ENCODE results near the gene TPPP3. TPM values are rescaled to one million over a fixed set of nuclear protein-coding genes. Genes with fewer than 3 reads are reported as not detected.

The TPPP3 gene
- total and polyA plus RNA-seq, 2 donors (not counting 1 experiment from before 2014, with no cell fraction given): 0.31 TPM; not detected in 1

GRCh38 chr16:67423015-67423414 is 29.7 kb upstream of the TPPP3 start:
- no peaks in the 10 kb centered on the region for H3K9me3 ChIP-seq (ENCODE audit: control extremely low read depth in 1 of 3, control insufficient read depth in 2 of 3, insufficient read depth in 1 of 3, low read length in 2 of 3)
- H3K79me2 ChIP-seq (ENCODE audit: control insufficient read depth, insufficient read depth, low read length): no peaks in the 10 kb centered on the region
- intact Hi-C loops (cut with micrococcal nuclease): no loop called here
- WGBS (ENCODE audit: insufficient coverage): 95% methylated on average over 3 of the region's 5 CpGs
- H3K4me3 Mint-ChIP-seq: no peak overlapping the region
- ChIA-PET POLR2A (no interaction called here), CTCF (no interaction called here)
- H3K4me1 ChIP-seq (ENCODE audit: control insufficient read depth in 2 of 2, insufficient read depth in 2 of 2, low read length in 2 of 2): peaks cover 0 to under 1% of the 10 kb centered on the region in 2 donors
- no peaks in the 10 kb centered on the region for H3K36me3 ChIP-seq (replicated peaks in 1 of 2; ENCODE audit: control extremely low read depth in 1 of 2, control insufficient read depth in 1 of 2, extremely low read depth in 1 of 2, insufficient read depth in 2 of 2, low read length in 1 of 2)
- H2AFZ ChIP-seq (ENCODE audit: insufficient read depth, low read depth, low read length, poor library complexity, severe bottlenecking): no peak overlapping the region
- no peak for TF ChIP-seq CTCF (IDR thresholded peaks at IDR 0.05)
- no peak for TF ChIP-seq EZH2 (IDR thresholded peaks at IDR 0.05; ENCODE audit: borderline replicate concordance, insufficient read depth, low read depth, low read length, poor library complexity, severe bottlenecking)
- no peak overlapping the region for H3K27ac ChIP-seq (ENCODE audit: low read length in 2 of 2)
- no peak overlapping the region for H3K4me2 ChIP-seq (replicated peaks; ENCODE audit: low read depth, low read length, poor library complexity, severe bottlenecking)
- no peaks in the 10 kb centered on the region for H3K9me3 Mint-ChIP-seq (ENCODE audit: insufficient read depth)
- H3K9ac ChIP-seq (ENCODE audit: low read length): no peak overlapping the region
- peaks cover 0 to 19% (median 6%) of the 10 kb centered on the region in 4 experiments for H3K27me3 ChIP-seq (replicated peaks in 1 of 4; ENCODE audit: control extremely low read depth in 1 of 4, control insufficient read depth in 3 of 4, insufficient read depth in 4 of 4, low read length in 3 of 4)
- ATAC-seq (ENCODE audit: low read depth) (no peak), DNase-seq (no peak)
- no peaks in the 10 kb centered on the region for H3K4me1 Mint-ChIP-seq
- no peaks in the 10 kb centered on the region for H4K20me1 ChIP-seq (ENCODE audit: control insufficient read depth, insufficient read depth, low read length, poor library complexity, severe bottlenecking)
- no peak overlapping the region for H3K4me3 ChIP-seq (ENCODE audit: control extremely low read depth in 1 of 5, extremely low read depth in 1 of 5, insufficient read depth in 1 of 5, low read depth in 2 of 5, low read length in 4 of 5)
- H3K27ac Mint-ChIP-seq: no peak overlapping the region
- peaks cover 39% of the 10 kb centered on the region for H3K27me3 Mint-ChIP-seq

GRCh38 chr16:67421030-67421429 is 27.7 kb upstream of the TPPP3 start:
- Mint-ChIP-seq H3K9me3 (ENCODE audit: insufficient read depth) (no peaks in the 10 kb centered on the region), H3K27me3 (peaks cover 36% of the 10 kb centered on the region)
- CTCF ChIA-PET: interaction anchor here (1.7 kb wide), 1 partner anchor 25 kb away, joined by 5 read pairs; no protein-coding TSS in a partner anchor

More at GRCh38 chr16:67421030-67421429, 27.7 kb upstream of the TPPP3 start:
- no peak for TF ChIP-seq EZH2 (IDR thresholded peaks at IDR 0.05; ENCODE audit: borderline replicate concordance, insufficient read depth, low read depth, low read length, poor library complexity, severe bottlenecking)
- no peak for TF ChIP-seq CTCF (IDR thresholded peaks at IDR 0.05)
- ATAC-seq (ENCODE audit: low read depth) (no peak), DNase-seq (no peak)
- H4K20me1 ChIP-seq (ENCODE audit: control insufficient read depth, insufficient read depth, low read length, poor library complexity, severe bottlenecking): no peaks in the 10 kb centered on the region
- no peak overlapping the region for H3K4me2 ChIP-seq (replicated peaks; ENCODE audit: low read depth, low read length, poor library complexity, severe bottlenecking)
- intact Hi-C loops (cut with micrococcal nuclease): no loop called here
- H3K27ac ChIP-seq (ENCODE audit: low read length in 2 of 2): no peak overlapping the region
- peaks cover 4 to 7% of the 10 kb centered on the region in 2 donors for H3K4me1 ChIP-seq (ENCODE audit: control insufficient read depth in 2 of 2, insufficient read depth in 2 of 2, low read length in 2 of 2)
- no peak overlapping the region for H3K4me3 ChIP-seq (ENCODE audit: control extremely low read depth in 1 of 5, extremely low read depth in 1 of 5, insufficient read depth in 1 of 5, low read depth in 2 of 5, low read length in 4 of 5)
- H3K27me3 ChIP-seq (replicated peaks in 1 of 4; ENCODE audit: control extremely low read depth in 1 of 4, control insufficient read depth in 3 of 4, insufficient read depth in 4 of 4, low read length in 3 of 4): peaks cover 0 to 22% (median 6%) of the 10 kb centered on the region in 4 experiments
- no peak overlapping the region for H3K27ac Mint-ChIP-seq
- POLR2A ChIA-PET: interaction anchor here (0.5 kb wide), 1 partner anchor 692 kb away, joined by 3 read pairs; no protein-coding TSS in a partner anchor
- WGBS (ENCODE audit: insufficient coverage): 93% methylated on average over 4 of the region's 4 CpGs
- no peak overlapping the region for H3K4me3 Mint-ChIP-seq
- H3K36me3 ChIP-seq (replicated peaks in 1 of 2; ENCODE audit: control extremely low read depth in 1 of 2, control insufficient read depth in 1 of 2, extremely low read depth in 1 of 2, insufficient read depth in 2 of 2, low read length in 1 of 2): no peaks in the 10 kb centered on the region
- H3K4me1 Mint-ChIP-seq: peaks cover 4% of the 10 kb centered on the region
- no peak overlapping the region for H3K9ac ChIP-seq (ENCODE audit: low read length)
- H3K9me3 ChIP-seq (ENCODE audit: control extremely low read depth in 1 of 3, control insufficient read depth in 2 of 3, insufficient read depth in 1 of 3, low read length in 2 of 3): no peaks in the 10 kb centered on the region
- H3K79me2 ChIP-seq (ENCODE audit: control insufficient read depth, insufficient read depth, low read length): no peaks in the 10 kb centered on the region
- H2AFZ ChIP-seq (ENCODE audit: insufficient read depth, low read depth, low read length, poor library complexity, severe bottlenecking): no peak overlapping the region

Measured in B cell (primary cell).